GM19452 (cell line): ENCODE data around the gene GBA2.
A peak's percentile ranks its signal among the peaks of the same experiment; 100 is the strongest.

Experiments used
- ATAC-seq: cut with Tn5 transposase; IDR thresholded peaks from one replicate; pipeline ENCODE4 v1.9.1; 2021; ENCODE audit not compliant: unreplicated experiment

GBA2 gene

GRCh38 chr9:35740243-35740642, 8.8 kb downstream of the GBA2 start:
- no peak for ATAC-seq

- no peak for ATAC-seq
Measured at GRCh38 chr9:35738924-35739323, 10.1 kb downstream of the GBA2 start.

- no peak for ATAC-seq
Measured at GRCh38 chr9:35738186-35738585, 10.8 kb downstream of the GBA2 start.

- ATAC-seq: no peak
Measured at GRCh38 chr9:35737143-35737542, 11.9 kb downstream of the GBA2 start.

GRCh38 chr9:35736201-35736633, 12.8 kb downstream of the GBA2 start:
- no peak for ATAC-seq

- no peak for ATAC-seq
Measured at GRCh38 chr9:35734096-35734495, 14.9 kb downstream of the GBA2 start.

- peak; percentile 1 for ATAC-seq
Measured at GRCh38 chr9:35732800-35733541, 16.1 kb downstream of the GBA2 start.

GRCh38 chr9:35732185-35732799, 16.7 kb downstream of the GBA2 start, which contains the start of the genes CREB3 and TLN1:
Gene CREB3, plus strand, starts transcription at chr9:35732666. Its CDS starts 107 bp downstream, at chr9:35732773.
Gene TLN1, minus strand, starts transcription at chr9:35732195. Its CDS starts 6,501 bp downstream, at chr9:35725694.
- peak; percentile 77 for ATAC-seq

GRCh38 chr9:35731415-35732184, 17.4 kb downstream of the GBA2 start:
- peak; percentile 0 for ATAC-seq

GRCh38 chr9:35730486-35730854, 18.6 kb downstream of the GBA2 start:
- no peak for ATAC-seq

- no peak for ATAC-seq
Measured at GRCh38 chr9:35729700-35730485, 19.1 kb downstream of the GBA2 start.

GRCh38 chr9:35729101-35729500, 19.9 kb downstream of the GBA2 start:
- ATAC-seq: no peak

GRCh38 chr9:35728041-35728971, 20.7 kb downstream of the GBA2 start:
- ATAC-seq: no peak

GRCh38 chr9:35727676-35728040, 21.4 kb downstream of the GBA2 start:
- no peak for ATAC-seq

GRCh38 chr9:35726931-35727330, 22.1 kb downstream of the GBA2 start:
- ATAC-seq: no peak

GRCh38 chr9:35725362-35725761, 23.7 kb downstream of the GBA2 start:
- no peak for ATAC-seq

GRCh38 chr9:35723908-35724307, 25.1 kb downstream of the GBA2 start:
- no peak for ATAC-seq

GRCh38 chr9:35723426-35723825, 25.6 kb downstream of the GBA2 start:
- no peak for ATAC-seq

- no peak for ATAC-seq
Measured at GRCh38 chr9:35719546-35719945, 29.5 kb downstream of the GBA2 start.
